CD4-positive, alpha-beta T cell treated with Interleukin-4 for 1 hour (primary cell): Measurements from ENCODE around the gene CDK5RAP1.
"Not testable (repeated sequence)": the region's sequence is repeated elsewhere in the genome, so short reads cannot be mapped to it uniquely, and the experiment has no call there.

Experiments
- DNase-seq, 2 donors: peaks; one replicate each; pipeline ENCODE4 v3.0.0-alpha.2; 2020 to 2022

Gene CDK5RAP1

GRCh38 chr20:33418033-33418432, 16.7 kb upstream of the CDK5RAP1 start:
- DNase-seq, result no peak

- no peak for DNase-seq
These were observed 14.6 kb upstream of the CDK5RAP1 start for GRCh38 chr20:33415948-33416347.

GRCh38 chr20:33412484-33412838, 11.1 kb upstream of the CDK5RAP1 start:
- no peak for DNase-seq

- DNase-seq, result no peak
These were observed 10.6 kb upstream of the CDK5RAP1 start for GRCh38 chr20:33411711-33412483.

GRCh38 chr20:33411242-33411641, 9.9 kb upstream of the CDK5RAP1 start:
- DNase-seq, result no peak

GRCh38 chr20:33410081-33410742, 8.9 kb upstream of the CDK5RAP1 start:
- no peak for DNase-seq

GRCh38 chr20:33408716-33409654, 7.7 kb upstream of the CDK5RAP1 start:
- peak in 1 of 2 donors; percentile 36 for DNase-seq

- DNase-seq, result no peak
These were observed 7.0 kb upstream of the CDK5RAP1 start for GRCh38 chr20:33408313-33408712.

GRCh38 chr20:33407796-33408195, 6.5 kb upstream of the CDK5RAP1 start:
- no peak for DNase-seq

- DNase-seq, result no peak
These were observed 5.9 kb upstream of the CDK5RAP1 start for GRCh38 chr20:33407251-33407650.

GRCh38 chr20:33404281-33404680, 3.0 kb upstream of the CDK5RAP1 start:
- no peak for DNase-seq

- no peak for DNase-seq
These were observed 626 bp upstream of the CDK5RAP1 start for GRCh38 chr20:33401921-33402369.

GRCh38 chr20:33400812-33401183, 521 bp downstream of the CDK5RAP1 start:
- DNase-seq, result peak in 1 of 2 donors; percentile 26

- DNase-seq, result no peak
These were observed 1.4 kb downstream of the CDK5RAP1 start for GRCh38 chr20:33399924-33400323.

GRCh38 chr20:33394718-33395117, 6.6 kb downstream of the CDK5RAP1 start:
- DNase-seq, result no peak

GRCh38 chr20:33393609-33394008, 7.7 kb downstream of the CDK5RAP1 start:
- DNase-seq, result no peak

GRCh38 chr20:33391722-33392415, 9.4 kb downstream of the CDK5RAP1 start:
- no peak for DNase-seq

- not testable (repeated sequence) for DNase-seq
These were observed 12.0 kb downstream of the CDK5RAP1 start for GRCh38 chr20:33389326-33389725.

- DNase-seq, result no peak
These were observed 13.1 kb downstream of the CDK5RAP1 start for GRCh38 chr20:33388268-33388667.

- DNase-seq, result no peak
These were observed 14.1 kb downstream of the CDK5RAP1 start for GRCh38 chr20:33387177-33387576.

GRCh38 chr20:33386673-33387072, 14.6 kb downstream of the CDK5RAP1 start:
- no peak for DNase-seq

GRCh38 chr20:33377366-33377765, 24.0 kb downstream of the CDK5RAP1 start:
- DNase-seq, result peak in 1 of 2 donors; percentile 20
